Left ventricle myocardium inferior (tissue), 1 donor: ENCODE measurements around the gene GOLGA7B. TPM values are rescaled to one million over a fixed set of nuclear protein-coding genes. Genes with fewer than 3 reads are reported as not detected.

Source experiments
- DNase-seq: peaks from one replicate; pipeline ENCODE4 v3.0.0-alpha.2; 2020
- H3K27ac ChIP-seq: fragments of 200-600 bp; replicated peaks from 2 replicates; pipeline ENCODE4 v1.8.0; 2021
- H3K27me3 ChIP-seq: fragments of 200-600 bp; 2 replicates; pipeline ENCODE4 v1.8.0; 2021; ENCODE audit warnings: low read depth
- H3K36me3 ChIP-seq: fragments of 200-600 bp; 2 replicates; pipeline ENCODE4 v1.8.0; 2021
- H3K4me1 ChIP-seq: fragments of 200-600 bp; 2 replicates; pipeline ENCODE4 v1.8.0; 2021
- H3K4me3 ChIP-seq: fragments of 200-600 bp; 2 replicates; pipeline ENCODE4 v1.8.0; 2021; ENCODE audit warnings: mild to moderate bottlenecking, moderate library complexity
- H3K9me3 ChIP-seq: fragments of 200-600 bp; replicated peaks from 2 replicates; pipeline ENCODE4 v1.8.0; 2021
- CTCF ChIP-seq: fragments of 200-600 bp; IDR thresholded peaks from 2 replicates; pipeline ENCODE4 v1.8.0; 2021; ENCODE audit warnings: antibody characterized with exemption, mild to moderate bottlenecking, borderline replicate concordance
- intact Hi-C: fragments of 100-400 bp; cut with micrococcal nuclease; formaldehyde crosslinking; loops from one replicate; pipeline ENCODE4 v1.11.0; 2022
- total RNA-seq: library from RNA; stranded (reverse); fragmentation: NEBNext Ultra II Directional; extraction: Animal tissue kit (Norgen Biotek cat#: 25700); gene quantifications from one replicate; pipeline ENCODE4 v1.2.1, GENCODE V29; 2021
- donor health status: DM: no; HTN: yes; CAD: no; lungs with severe emphysema.

Gene GOLGA7B
- total RNA-seq, 1 donor from 2014 or later: 0.60 TPM

- Histone ChIP-seq H3K27me3 (peaks cover 83% of the 10 kb centered on the region), H3K4me3 (no peak overlapping the region), H3K27ac (no peak overlapping the region), H3K36me3 (no peaks in the 10 kb centered on the region), H3K4me1 (peaks cover 9% of the 10 kb centered on the region), H3K9me3 (peaks cover 7% of the 10 kb centered on the region)
- intact Hi-C loops: no loop called here
- no peak for TF ChIP-seq CTCF
- no peak for DNase-seq
Observed at GRCh38 chr10:97852277-97852676, 2.6 kb downstream of the GOLGA7B start.

GRCh38 chr10:97852840-97853405, 3.3 kb downstream of the GOLGA7B start:
- TF ChIP-seq CTCF: no peak
- Histone ChIP-seq H3K36me3 (no peaks in the 10 kb centered on the region), H3K4me1 (peaks cover 9% of the 10 kb centered on the region), H3K4me3 (no peak overlapping the region), H3K27me3 (peaks cover 84% of the 10 kb centered on the region), H3K9me3 (peaks cover 7% of the 10 kb centered on the region), H3K27ac (no peak overlapping the region)
- no peak for DNase-seq
- intact Hi-C loops: no loop called here

GRCh38 chr10:97854743-97855142, 5.1 kb downstream of the GOLGA7B start:
- no peak for TF ChIP-seq CTCF
- H3K36me3 ChIP-seq: no peaks in the 10 kb centered on the region
- H3K4me3 ChIP-seq: no peak overlapping the region
- no peak for DNase-seq
- peaks cover 6% of the 10 kb centered on the region for H3K4me1 ChIP-seq
- intact Hi-C loops: no loop called here
- H3K27me3 ChIP-seq: peaks cover 85% of the 10 kb centered on the region
- H3K27ac ChIP-seq: no peak overlapping the region
- peaks cover 7% of the 10 kb centered on the region for H3K9me3 ChIP-seq

- Histone ChIP-seq H3K36me3 (no peaks in the 10 kb centered on the region), H3K27ac (no peak overlapping the region), H3K9me3 (peaks cover 7% of the 10 kb centered on the region), H3K27me3 (peaks cover 84% of the 10 kb centered on the region), H3K4me1 (peaks cover 4% of the 10 kb centered on the region), H3K4me3 (no peak overlapping the region)
- DNase-seq: no peak
- intact Hi-C loops: no loop called here
- no peak for TF ChIP-seq CTCF
Observed at GRCh38 chr10:97858001-97858439, 8.4 kb downstream of the GOLGA7B start.

- Histone ChIP-seq H3K36me3 (no peaks in the 10 kb centered on the region), H3K4me3 (no peak overlapping the region), H3K27me3 (peaks cover 87% of the 10 kb centered on the region), H3K4me1 (peaks cover 4% of the 10 kb centered on the region), H3K9me3 (peaks cover 6% of the 10 kb centered on the region), H3K27ac (no peak overlapping the region)
- intact Hi-C loops: no loop called here
- no peak for DNase-seq
- TF ChIP-seq CTCF: no peak
Observed at GRCh38 chr10:97861097-97861750, 11.6 kb downstream of the GOLGA7B start.
